GM12878 (cell line): ENCODE results near the gene AAGAB. TPM values are rescaled to one million over a fixed set of nuclear protein-coding genes. Genes with fewer than 3 reads are reported as not detected.

ENCODE experiments used
- ATAC-seq: fragments of 200-7000 bp; cut with Tn5 transposase; 3 replicates; pipeline ENCODE4 v1.9.1; 2020; ENCODE audit warnings: mild to moderate bottlenecking, moderate library complexity
- BruUV-seq: library from RNA; stranded (reverse); fragments of 400-500 nt; replicated peaks from 2 replicates; lab custom pipeline; 2021; lab: Mats Ljungman, UMichigan
- CTCF ChIA-PET: fragments of 300-600 bp; sonication (Branson Sonifier 250); formaldehyde crosslinking; extraction: SDS; loops from one replicate; lab custom pipeline; 2021; ENCODE audit warnings: inconsistent platforms; lab: Yijun Ruan, JAX
- POLR2A ChIA-PET: fragments of 350-600 bp; formaldehyde crosslinking; extraction: SDS; loops from one replicate; lab custom pipeline; 2021; ENCODE audit warnings: inconsistent platforms; lab: Charles Lee
- RAD21 ChIA-PET: fragments of 300-600 bp; sonication (Branson Sonifier 250); formaldehyde crosslinking; loops from one replicate; lab custom pipeline; 2023; ENCODE audit warnings: antibody characterized with exemption; ENCODE audit not compliant: unreplicated experiment; lab: Charles Lee
- SMC1A ChIA-PET: fragments of 300-600 bp; sonication (Branson Sonifier 250); formaldehyde crosslinking; loops from one replicate; lab custom pipeline; 2023; ENCODE audit not compliant: unreplicated experiment, uncharacterized antibody; lab: Charles Lee
- DNase-seq: peaks from one replicate; pipeline ENCODE4 v3.0.0-alpha.2; 2011; ENCODE audit warnings: low read depth, low spot score
- FAIRE-seq: peaks from 3 replicates; lab custom pipeline; 2011; peaks lifted over from hg19 to GRCh38; lab: Jason Lieb, UNC
- H2AFZ ChIP-seq: 2 replicates; pipeline ENCODE4 v1.6.0; 2011; ENCODE audit warnings: low read depth, low read length, control low read depth; ENCODE audit not compliant: control insufficient read depth
- H3K27ac ChIP-seq: 2 replicates; pipeline ENCODE4 v1.5.1; 2011; ENCODE audit warnings: control low read depth; ENCODE audit not compliant: control insufficient read depth, insufficient read depth
- H3K27me3 ChIP-seq, 2 experiments: replicated peaks in 1 of 2; 2 replicates each; pipeline versions ENCODE4 v1.6.0 to v1.6.1; 2011; ENCODE audit warnings: low read length in 1 of 2; ENCODE audit not compliant: control insufficient read depth in 2 of 2, insufficient read depth in 2 of 2
- H3K36me3 ChIP-seq, 2 experiments: 2 replicates each; pipeline ENCODE4 v1.5.1; 2011; ENCODE audit warnings: low read length in 1 of 2; ENCODE audit not compliant: control insufficient read depth in 2 of 2, insufficient read depth in 2 of 2
- H3K4me1 ChIP-seq: 2 replicates; pipeline ENCODE4 v1.6.1; 2011; ENCODE audit warnings: mild to moderate bottlenecking, low read length, moderate library complexity, mixed read lengths; ENCODE audit not compliant: control insufficient read depth, insufficient read depth
- H3K4me2 ChIP-seq: 2 replicates; pipeline ENCODE4 v1.6.0; 2011; ENCODE audit warnings: control low read depth; ENCODE audit not compliant: control insufficient read depth, insufficient read depth
- H3K4me3 ChIP-seq: fragments of 200-600 bp; sonication (generic); 2 replicates; pipeline ENCODE4 v1.5.1; 2016
- H3K79me2 ChIP-seq: 2 replicates; pipeline ENCODE4 v1.6.0; 2011; ENCODE audit warnings: low read length; ENCODE audit not compliant: control insufficient read depth, insufficient read depth
- H3K9ac ChIP-seq: 2 replicates; pipeline ENCODE4 v1.8.0; 2011; ENCODE audit warnings: low read length, control low read depth, mixed read lengths; ENCODE audit not compliant: control insufficient read depth, insufficient read depth
- H3K9me3 ChIP-seq: replicated peaks from 3 replicates; pipeline ENCODE4 v1.5.1; 2011; ENCODE audit warnings: mild to moderate bottlenecking, low read length; ENCODE audit not compliant: control insufficient read depth, insufficient read depth
- H4K20me1 ChIP-seq: 2 replicates; pipeline ENCODE4 v1.6.0; 2011; ENCODE audit not compliant: control insufficient read depth, insufficient read depth
- CREB1 ChIP-seq: IDR thresholded peaks from 2 replicates; pipeline ENCODE4 v1.6.1; 2012; ENCODE audit warnings: low read depth, mild to moderate bottlenecking, inconsistent platforms
- HDAC2 ChIP-seq: fragments of 200-600 bp; sonication (generic); IDR thresholded peaks from 2 replicates; pipeline ENCODE4 v1.6.1; 2017
- HDGF ChIP-seq: fragments of 450-650 bp; IDR thresholded peaks from 2 replicates; pipeline ENCODE4 v1.6.1; 2016; ENCODE audit warnings: antibody characterized with exemption
- LARP7 ChIP-seq: fragments of 450-650 bp; IDR thresholded peaks from 2 replicates; pipeline ENCODE4 v1.6.1; 2017; ENCODE audit warnings: mild to moderate bottlenecking
- NRF1 ChIP-seq: conservative IDR thresholded peaks from 2 replicates; pipeline ENCODE4 v1.6.1; 2011; ENCODE audit warnings: mild to moderate bottlenecking, low read depth, low read length, improper control_type of control experiment
- SPI1 ChIP-seq: IDR thresholded peaks from 2 replicates; pipeline ENCODE4 v1.6.1; 2011; ENCODE audit warnings: low read depth, mild to moderate bottlenecking, low read length, moderate library complexity, borderline replicate concordance; ENCODE audit not compliant: insufficient read depth
- SREBF2 ChIP-seq: IDR thresholded peaks from 2 replicates; pipeline ENCODE4 v1.6.1; 2012; ENCODE audit warnings: mild to moderate bottlenecking, low read length
- SRF ChIP-seq, 2 experiments: IDR thresholded peaks; 2 replicates each; pipeline ENCODE4 v1.6.1; 2011; ENCODE audit warnings: low read depth in 2 of 2, low read length in 2 of 2, mild to moderate bottlenecking in 1 of 2, moderate library complexity in 1 of 2
- ZNF384 ChIP-seq: IDR thresholded peaks from 2 replicates; pipeline ENCODE4 v1.6.1; 2012; ENCODE audit warnings: low read depth, mild to moderate bottlenecking, low read length, improper control_type of control experiment, borderline replicate concordance
- WGBS: methylation state at CpG from one replicate; pipeline ENCODE4 v1.1.6; 2016; ENCODE audit warnings: low lambda C conversion rate; ENCODE audit not compliant: insufficient replicate concordance, insufficient coverage; ENCODE audit errors: missing lambda C conversion rate; 5-methylcytosine and 5-hydroxymethylcytosine counted together
- in situ Hi-C: fragments of 300-500 bp; cut with MboI; formaldehyde crosslinking; loops from 9 replicates; pipeline ENCODE4 v1.14.3; 2018; ENCODE audit warnings: mixed read lengths
- intact Hi-C: fragments of 100-400 bp; cut with micrococcal nuclease; formaldehyde crosslinking; loops from one replicate; pipeline ENCODE4 v1.14.2; 2022; ENCODE audit not compliant: unreplicated experiment
- polyA plus RNA-seq, 11 experiments: library from polyadenylated mRNA; depleted of rRNA in 4 of 11; unstranded in 6 of 11; stranded (reverse) in 5 of 11; fragments of >200 nt; fragmentation: Nextera tagmentation in 4 of 11; fragmentation: Illumina TruSeq in 1 of 11; extraction: Ambion mirVana in 4 of 11; extraction: Trizol in 1 of 11; gene quantifications; 1 replicate in 1 of 11; 2 replicates in 10 of 11; pipeline versions ENCODE4 v1.2.1 to v1.2.3, GENCODE V29; 2011 to 2016; ENCODE audit warnings: inconsistent platforms in 2 of 11, missing spikeins in 2 of 11, low read depth in 1 of 11
- total RNA-seq, 4 experiments: library from RNA; depleted of rRNA in 3 of 4; stranded (reverse); fragments of >200 nt in 3 of 4; fragmentation: Illumina TruSeq in 1 of 4; extraction: Trizol in 1 of 4; gene quantifications; 2 replicates each; pipeline versions ENCODE4 v1.2.1 to v1.2.3, GENCODE V29; 2013 to 2021
- TF ChIP-seq, protein P1 (sequence below): IDR thresholded peaks from 2 replicates; pipeline ENCODE4 v1.6.1; 2011; ENCODE audit warnings: mild to moderate bottlenecking, low read depth, low read length, moderate library complexity; ENCODE audit not compliant: insufficient replicate concordance
- TF ChIP-seq, protein P2 (sequence below): fragments of 450-650 bp; conservative IDR thresholded peaks from 2 replicates; pipeline ENCODE4 v1.6.1; 2017; ENCODE audit warnings: mild to moderate bottlenecking, moderate library complexity
- TF ChIP-seq, protein P3 (sequence below): fragments of 450-650 bp; formaldehyde crosslinking; IDR thresholded peaks from 2 replicates; pipeline ENCODE4 v1.4.0; 2022; ENCODE audit warnings: mild to moderate bottlenecking, moderate library complexity
- TF ChIP-seq, protein P4 (sequence below): IDR thresholded peaks from 2 replicates; pipeline ENCODE4 v1.6.1; 2012; ENCODE audit warnings: low read depth, low read length, improper control_type of control experiment

The AAGAB gene
- total and polyA plus RNA-seq, 10 of the 15 experiments (the other 5 are each of a cell fraction or from before 2014, with no cell fraction given), result 11.4 to 62.3 (median 38.0) TPM

DNA sequence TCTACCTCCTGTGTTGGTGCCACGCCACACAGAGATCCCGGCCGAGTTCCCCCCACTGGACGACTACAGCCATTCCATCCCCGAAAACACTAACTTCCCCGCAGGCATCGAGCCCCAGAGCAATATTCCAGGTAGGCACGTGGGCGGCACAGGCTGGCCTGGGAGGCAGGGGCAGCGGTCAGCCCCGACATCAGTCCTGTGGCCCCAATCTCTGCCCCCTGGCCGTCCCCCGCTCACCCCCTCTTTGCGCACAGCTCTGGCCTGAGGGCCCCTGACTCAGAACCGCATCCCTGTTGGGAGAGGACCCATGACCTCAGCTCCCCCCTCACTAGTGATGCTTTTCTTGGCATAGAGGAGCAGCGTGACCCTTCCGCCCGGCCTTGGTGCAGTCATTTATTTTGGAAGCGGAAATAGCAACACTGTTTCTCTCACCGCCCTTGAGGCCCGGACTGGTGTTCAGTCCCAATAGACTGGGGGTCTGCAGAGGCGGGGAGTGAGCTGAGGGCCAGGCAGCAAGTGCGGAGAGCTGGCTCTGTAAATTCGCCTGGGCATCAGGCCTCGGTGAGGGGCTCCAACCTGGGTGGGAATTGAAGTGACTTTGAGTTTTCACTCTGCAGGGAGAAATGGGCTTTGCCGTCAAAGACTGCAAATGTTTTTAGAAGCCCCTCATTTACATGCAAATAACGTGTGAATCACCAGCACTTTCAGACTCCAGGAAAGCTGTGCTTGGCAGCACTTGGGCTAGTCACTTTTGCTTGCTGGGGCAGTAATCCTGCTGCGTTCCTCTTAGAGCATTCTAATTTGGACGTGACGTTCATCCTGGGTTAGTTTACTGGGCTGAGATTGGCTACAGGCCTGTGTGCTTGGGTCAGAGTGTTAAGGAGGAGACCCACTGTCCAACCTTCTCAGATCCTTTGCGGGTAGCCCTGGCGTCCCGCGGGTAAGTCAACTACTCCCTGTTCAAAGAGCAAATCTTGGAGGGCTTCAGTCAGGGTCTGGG lies 88.9 kb downstream of the AAGAB start:
- no TSS peak for BruUV-seq
- ChIA-PET CTCF (no interaction called here), POLR2A (no interaction called here), RAD21 (no interaction called here), SMC1A (interaction anchor here (0.6 to 0.7 kb wide), 2 partner anchors 9 to 15 kb away, joined by 3 read pairs; no protein-coding TSS in a partner anchor)
- H3K36me3 ChIP-seq, result peaks cover 27 to 40% of the 10 kb centered on the region in 2 experiments
- H3K27me3 ChIP-seq, result no peaks in the 10 kb centered on the region
- H3K79me2 ChIP-seq, result no peaks in the 10 kb centered on the region; the same call in 1 of the 2 replicates
- FAIRE-seq (no peak), DNase-seq (no peak), ATAC-seq (no peak)
- in situ Hi-C loops (no loop called here), intact Hi-C loops (no loop called here)
- H3K9me3 ChIP-seq, result no peaks in the 10 kb centered on the region
- no peak overlapping the region for H3K27ac ChIP-seq
- H2AFZ ChIP-seq, result no peak overlapping the region
- no peak overlapping the region for H3K9ac ChIP-seq
- no peak overlapping the region for H3K4me2 ChIP-seq
- H3K4me1 ChIP-seq, result no peaks in the 10 kb centered on the region
- WGBS, result 87% methylated on average over 29 of the region's 34 CpGs
- H3K4me3 ChIP-seq, result no peak overlapping the region
- H4K20me1 ChIP-seq, result peaks cover 3% of the 10 kb centered on the region; the same call in 1 of the 2 replicates
- TF ChIP-seq ZNF384 (no peak), SREBF2 (no peak), HDAC2 (no peak), LARP7 (no peak), SPI1 (no peak), CREB1 (no peak), SRF (IDR thresholded peaks at IDR 0.05; ENCODE audit: low read depth in 2 of 2, low read length in 2 of 2) (no peak), NRF1 (no peak), HDGF (no peak)
- TF ChIP-seq, protein P1, sequence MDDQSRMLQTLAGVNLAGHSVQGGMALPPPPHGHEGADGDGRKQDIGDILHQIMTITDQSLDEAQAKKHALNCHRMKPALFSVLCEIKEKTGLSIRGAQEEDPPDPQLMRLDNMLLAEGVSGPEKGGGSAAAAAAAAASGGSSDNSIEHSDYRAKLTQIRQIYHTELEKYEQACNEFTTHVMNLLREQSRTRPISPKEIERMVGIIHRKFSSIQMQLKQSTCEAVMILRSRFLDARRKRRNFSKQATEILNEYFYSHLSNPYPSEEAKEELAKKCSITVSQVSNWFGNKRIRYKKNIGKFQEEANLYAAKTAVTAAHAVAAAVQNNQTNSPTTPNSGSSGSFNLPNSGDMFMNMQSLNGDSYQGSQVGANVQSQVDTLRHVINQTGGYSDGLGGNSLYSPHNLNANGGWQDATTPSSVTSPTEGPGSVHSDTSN, result no peak
- TF ChIP-seq, protein P2, sequence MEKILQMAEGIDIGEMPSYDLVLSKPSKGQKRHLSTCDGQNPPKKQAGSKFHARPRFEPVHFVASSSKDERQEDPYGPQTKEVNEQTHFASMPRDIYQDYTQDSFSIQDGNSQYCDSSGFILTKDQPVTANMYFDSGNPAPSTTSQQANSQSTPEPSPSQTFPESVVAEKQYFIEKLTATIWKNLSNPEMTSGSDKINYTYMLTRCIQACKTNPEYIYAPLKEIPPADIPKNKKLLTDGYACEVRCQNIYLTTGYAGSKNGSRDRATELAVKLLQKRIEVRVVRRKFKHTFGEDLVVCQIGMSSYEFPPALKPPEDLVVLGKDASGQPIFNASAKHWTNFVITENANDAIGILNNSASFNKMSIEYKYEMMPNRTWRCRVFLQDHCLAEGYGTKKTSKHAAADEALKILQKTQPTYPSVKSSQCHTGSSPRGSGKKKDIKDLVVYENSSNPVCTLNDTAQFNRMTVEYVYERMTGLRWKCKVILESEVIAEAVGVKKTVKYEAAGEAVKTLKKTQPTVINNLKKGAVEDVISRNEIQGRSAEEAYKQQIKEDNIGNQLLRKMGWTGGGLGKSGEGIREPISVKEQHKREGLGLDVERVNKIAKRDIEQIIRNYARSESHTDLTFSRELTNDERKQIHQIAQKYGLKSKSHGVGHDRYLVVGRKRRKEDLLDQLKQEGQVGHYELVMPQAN, result no peak
- TF ChIP-seq, protein P3, sequence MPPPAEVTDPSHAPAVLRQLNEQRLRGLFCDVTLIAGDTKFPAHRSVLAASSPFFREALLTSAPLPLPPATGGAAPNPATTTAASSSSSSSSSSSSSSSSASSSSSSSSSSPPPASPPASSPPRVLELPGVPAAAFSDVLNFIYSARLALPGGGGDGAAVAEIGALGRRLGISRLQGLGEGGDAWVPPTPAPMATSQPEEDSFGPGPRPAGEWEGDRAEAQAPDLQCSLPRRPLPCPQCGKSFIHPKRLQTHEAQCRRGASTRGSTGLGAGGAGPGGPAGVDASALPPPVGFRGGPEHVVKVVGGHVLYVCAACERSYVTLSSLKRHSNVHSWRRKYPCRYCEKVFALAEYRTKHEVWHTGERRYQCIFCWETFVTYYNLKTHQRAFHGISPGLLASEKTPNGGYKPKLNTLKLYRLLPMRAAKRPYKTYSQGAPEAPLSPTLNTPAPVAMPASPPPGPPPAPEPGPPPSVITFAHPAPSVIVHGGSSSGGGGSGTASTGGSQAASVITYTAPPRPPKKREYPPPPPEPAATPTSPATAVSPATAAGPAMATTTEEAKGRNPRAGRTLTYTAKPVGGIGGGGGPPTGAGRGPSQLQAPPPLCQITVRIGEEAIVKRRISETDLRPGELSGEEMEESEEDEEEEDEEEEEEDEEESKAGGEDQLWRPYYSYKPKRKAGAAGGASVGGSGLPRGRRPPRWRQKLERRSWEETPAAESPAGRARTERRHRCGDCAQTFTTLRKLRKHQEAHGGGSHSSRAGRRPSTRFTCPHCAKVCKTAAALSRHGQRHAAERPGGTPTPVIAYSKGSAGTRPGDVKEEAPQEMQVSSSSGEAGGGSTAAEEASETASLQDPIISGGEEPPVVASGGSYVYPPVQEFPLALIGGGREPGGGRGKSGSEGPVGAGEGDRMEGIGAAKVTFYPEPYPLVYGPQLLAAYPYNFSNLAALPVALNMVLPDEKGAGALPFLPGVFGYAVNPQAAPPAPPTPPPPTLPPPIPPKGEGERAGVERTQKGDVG, result no peak
- TF ChIP-seq, protein P4, sequence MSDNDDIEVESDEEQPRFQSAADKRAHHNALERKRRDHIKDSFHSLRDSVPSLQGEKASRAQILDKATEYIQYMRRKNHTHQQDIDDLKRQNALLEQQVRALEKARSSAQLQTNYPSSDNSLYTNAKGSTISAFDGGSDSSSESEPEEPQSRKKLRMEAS, result no peak
